Activated CD4-positive, alpha-beta T cell treated with anti-CD3 and anti-CD28 coated beads for 24 hours (primary cell): ENCODE data around the gene OR2F1.
"Not testable (repeated sequence)": the region's sequence is repeated elsewhere in the genome, so short reads cannot be mapped to it uniquely, and the experiment has no call there.

Experiments used
- DNase-seq, 2 donors: peaks; one replicate each; pipeline ENCODE4 v3.0.0-alpha.2; 2020; ENCODE audit warnings: low read depth in 2 of 2

Gene OR2F1

GRCh38 chr7:144009361-144009760, 54.7 kb downstream of the OR2F1 start:
- DNase-seq, result no peak

- not testable (repeated sequence) for DNase-seq
These were observed 55.4 kb downstream of the OR2F1 start for GRCh38 chr7:144010061-144010460.

GRCh38 chr7:144010821-144011220, 56.2 kb downstream of the OR2F1 start:
- DNase-seq, result not testable (repeated sequence)

GRCh38 chr7:144011458-144012230, 57.0 kb downstream of the OR2F1 start:
- DNase-seq, result no peak
